K562 (cell line): Measurements from ENCODE around the gene HDAC6. TPM values are rescaled to one million over a fixed set of nuclear protein-coding genes. Genes with fewer than 3 reads are reported as not detected.

ENCODE experiments used
- CBX8 ChIP-seq: fragments of 200-600 bp; sonication (generic); IDR thresholded peaks from 2 replicates; pipeline ENCODE4 v1.6.1; 2012; ENCODE audit warnings: borderline replicate concordance, mixed run types, low read depth, mild to moderate bottlenecking, moderate library complexity, mixed read lengths, low read length, control low read depth, inconsistent platforms; ENCODE audit not compliant: poor library complexity, severe bottlenecking; ENCODE audit errors: extremely low read depth
- CTBP1 ChIP-seq: fragments of 450-650 bp; IDR thresholded peaks from 2 replicates; pipeline ENCODE4 v1.6.1; 2016; ENCODE audit warnings: borderline replicate concordance
- FOXA1 ChIP-seq: fragments of 450-650 bp; IDR thresholded peaks from 2 replicates; pipeline ENCODE4 v1.6.1; 2016; ENCODE audit warnings: mild to moderate bottlenecking, borderline replicate concordance
- KLF13 ChIP-seq: fragments of 450-650 bp; IDR thresholded peaks from 2 replicates; pipeline ENCODE4 v1.6.1; 2016; ENCODE audit warnings: missing genetic modification characterization, low read depth, mild to moderate bottlenecking, missing compliant biosample characterization, moderate library complexity, borderline replicate concordance
- NCOA1 ChIP-seq: fragments of 450-650 bp; IDR thresholded peaks from 2 replicates; pipeline ENCODE4 v1.6.1; 2016; ENCODE audit warnings: low read depth
- TAF9B ChIP-seq: fragments of 450-650 bp; IDR thresholded peaks from 2 replicates; pipeline ENCODE4 v1.6.1; 2018; ENCODE audit warnings: mild to moderate bottlenecking; ENCODE audit not compliant: partially characterized antibody
- ZBTB2 ChIP-seq: fragments of 450-650 bp; IDR thresholded peaks from 2 replicates; pipeline ENCODE4 v1.6.1; 2016; ENCODE audit warnings: antibody characterized with exemption
- ZC3H4 ChIP-seq: sonication (generic); formaldehyde crosslinking; IDR thresholded peaks from 2 replicates; pipeline ENCODE4 v1.9.0; 2021; ENCODE audit warnings: missing genetic modification reagents, borderline replicate concordance
- ZFP1 ChIP-seq: fragments of 450-650 bp; formaldehyde crosslinking; IDR thresholded peaks from 2 replicates; pipeline ENCODE4 v1.4.0; 2020; ENCODE audit warnings: mild to moderate bottlenecking, mixed read lengths
- ZNF280A ChIP-seq: fragments of 450-650 bp; IDR thresholded peaks from 2 replicates; pipeline ENCODE4 v1.6.1; 2018; ENCODE audit warnings: mild to moderate bottlenecking, low read depth; ENCODE audit not compliant: partially characterized antibody
- ZNF316 ChIP-seq: fragments of 450-650 bp; IDR thresholded peaks from 2 replicates; pipeline ENCODE4 v1.6.1; 2016
- ZNF583 ChIP-seq: fragments of 250-450 bp; sonication (Bioruptor Pico); IDR thresholded peaks from 2 replicates; pipeline ENCODE4 v1.4.0; 2020
- ZNF79 ChIP-seq: fragments of 250-450 bp; sonication (Bioruptor Pico); IDR thresholded peaks from 2 replicates; pipeline ENCODE4 v1.4.0; 2020; ENCODE audit warnings: low read depth, mild to moderate bottlenecking, moderate library complexity
- polyA plus RNA-seq, 8 experiments: library from polyadenylated mRNA; depleted of rRNA in 4 of 8; stranded (reverse) in 5 of 8; unstranded in 3 of 8; fragments of >200 nt; fragmentation: Nextera tagmentation in 2 of 8; fragmentation: Illumina TruSeq in 1 of 8; extraction: Ambion mirVana in 2 of 8; extraction: Trizol in 1 of 8; gene quantifications; 2 replicates each; pipeline versions ENCODE4 v1.2.1 to v1.2.3, GENCODE V29; 2011 to 2014; ENCODE audit warnings: inconsistent platforms in 1 of 8, missing spikeins in 1 of 8
- total RNA-seq, 7 experiments: library from RNA; depleted of rRNA in 6 of 7; stranded (reverse); fragments of >200 nt in 6 of 7; fragmentation: Illumina TruSeq in 2 of 7; extraction: Trizol in 2 of 7; gene quantifications; 2 replicates each; pipeline versions ENCODE4 v1.2.1 to v1.2.3, GENCODE V29; 2011 to 2021; ENCODE audit warnings: low replicate concordance in 1 of 7
- TF ChIP-seq, protein P1 (sequence below): fragments of 250-450 bp; sonication (Bioruptor Pico); IDR thresholded peaks from 2 replicates; pipeline ENCODE4 v1.8.0; 2022; ENCODE audit warnings: inconsistent platforms
- TF ChIP-seq, protein P2 (sequence below): fragments of 250-450 bp; sonication (Bioruptor Pico); IDR thresholded peaks from 2 replicates; pipeline ENCODE4 v1.4.0; 2020; ENCODE audit warnings: mild to moderate bottlenecking, moderate library complexity, borderline replicate concordance
- TF ChIP-seq, protein P3 (sequence below): fragments of 250-450 bp; sonication (Bioruptor Pico); IDR thresholded peaks from 2 replicates; pipeline ENCODE4 v1.4.0; 2020; ENCODE audit warnings: mild to moderate bottlenecking, moderate library complexity

HDAC6 gene
- total and polyA plus RNA-seq, 9 of the 15 experiments (the other 6 are each of a cell fraction or from before 2014, with no cell fraction given): 29.9 to 101 (median 71.2) TPM

GRCh38 chrX:48794911-48795515 is 6.9 kb upstream of the HDAC6 start (continued):
- TF ChIP-seq, protein P1, sequence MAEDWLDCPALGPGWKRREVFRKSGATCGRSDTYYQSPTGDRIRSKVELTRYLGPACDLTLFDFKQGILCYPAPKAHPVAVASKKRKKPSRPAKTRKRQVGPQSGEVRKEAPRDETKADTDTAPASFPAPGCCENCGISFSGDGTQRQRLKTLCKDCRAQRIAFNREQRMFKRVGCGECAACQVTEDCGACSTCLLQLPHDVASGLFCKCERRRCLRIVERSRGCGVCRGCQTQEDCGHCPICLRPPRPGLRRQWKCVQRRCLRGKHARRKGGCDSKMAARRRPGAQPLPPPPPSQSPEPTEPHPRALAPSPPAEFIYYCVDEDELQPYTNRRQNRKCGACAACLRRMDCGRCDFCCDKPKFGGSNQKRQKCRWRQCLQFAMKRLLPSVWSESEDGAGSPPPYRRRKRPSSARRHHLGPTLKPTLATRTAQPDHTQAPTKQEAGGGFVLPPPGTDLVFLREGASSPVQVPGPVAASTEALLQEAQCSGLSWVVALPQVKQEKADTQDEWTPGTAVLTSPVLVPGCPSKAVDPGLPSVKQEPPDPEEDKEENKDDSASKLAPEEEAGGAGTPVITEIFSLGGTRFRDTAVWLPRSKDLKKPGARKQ (CRISPR knock-in tag): no peak
- TF ChIP-seq, protein P2, sequence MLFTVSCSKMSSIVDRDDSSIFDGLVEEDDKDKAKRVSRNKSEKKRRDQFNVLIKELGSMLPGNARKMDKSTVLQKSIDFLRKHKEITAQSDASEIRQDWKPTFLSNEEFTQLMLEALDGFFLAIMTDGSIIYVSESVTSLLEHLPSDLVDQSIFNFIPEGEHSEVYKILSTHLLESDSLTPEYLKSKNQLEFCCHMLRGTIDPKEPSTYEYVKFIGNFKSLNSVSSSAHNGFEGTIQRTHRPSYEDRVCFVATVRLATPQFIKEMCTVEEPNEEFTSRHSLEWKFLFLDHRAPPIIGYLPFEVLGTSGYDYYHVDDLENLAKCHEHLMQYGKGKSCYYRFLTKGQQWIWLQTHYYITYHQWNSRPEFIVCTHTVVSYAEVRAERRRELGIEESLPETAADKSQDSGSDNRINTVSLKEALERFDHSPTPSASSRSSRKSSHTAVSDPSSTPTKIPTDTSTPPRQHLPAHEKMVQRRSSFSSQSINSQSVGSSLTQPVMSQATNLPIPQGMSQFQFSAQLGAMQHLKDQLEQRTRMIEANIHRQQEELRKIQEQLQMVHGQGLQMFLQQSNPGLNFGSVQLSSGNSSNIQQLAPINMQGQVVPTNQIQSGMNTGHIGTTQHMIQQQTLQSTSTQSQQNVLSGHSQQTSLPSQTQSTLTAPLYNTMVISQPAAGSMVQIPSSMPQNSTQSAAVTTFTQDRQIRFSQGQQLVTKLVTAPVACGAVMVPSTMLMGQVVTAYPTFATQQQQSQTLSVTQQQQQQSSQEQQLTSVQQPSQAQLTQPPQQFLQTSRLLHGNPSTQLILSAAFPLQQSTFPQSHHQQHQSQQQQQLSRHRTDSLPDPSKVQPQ (CRISPR knock-in tag): no peak
- TF ChIP-seq ZBTB2 (0 out of 2 replicates have a peak, but pooled peaks have one; percentile 42), ZNF79 (CRISPR knock-in tag) (no peak), ZNF316 (no peak), TAF9B (no peak), ZFP1 (CRISPR knock-in tag) (no peak), KLF13 (tag) (no peak), CTBP1 (peak; percentile 65; the same call in 1 of the 2 replicates), ZNF583 (CRISPR knock-in tag) (no peak), NCOA1 (peak; percentile 27; the same call in 1 of the 2 replicates), ZNF280A (no peak), ZC3H4 (CRISPR knock-in tag) (no peak), CBX8 (no peak), FOXA1 (no peak)
- TF ChIP-seq, protein P3, sequence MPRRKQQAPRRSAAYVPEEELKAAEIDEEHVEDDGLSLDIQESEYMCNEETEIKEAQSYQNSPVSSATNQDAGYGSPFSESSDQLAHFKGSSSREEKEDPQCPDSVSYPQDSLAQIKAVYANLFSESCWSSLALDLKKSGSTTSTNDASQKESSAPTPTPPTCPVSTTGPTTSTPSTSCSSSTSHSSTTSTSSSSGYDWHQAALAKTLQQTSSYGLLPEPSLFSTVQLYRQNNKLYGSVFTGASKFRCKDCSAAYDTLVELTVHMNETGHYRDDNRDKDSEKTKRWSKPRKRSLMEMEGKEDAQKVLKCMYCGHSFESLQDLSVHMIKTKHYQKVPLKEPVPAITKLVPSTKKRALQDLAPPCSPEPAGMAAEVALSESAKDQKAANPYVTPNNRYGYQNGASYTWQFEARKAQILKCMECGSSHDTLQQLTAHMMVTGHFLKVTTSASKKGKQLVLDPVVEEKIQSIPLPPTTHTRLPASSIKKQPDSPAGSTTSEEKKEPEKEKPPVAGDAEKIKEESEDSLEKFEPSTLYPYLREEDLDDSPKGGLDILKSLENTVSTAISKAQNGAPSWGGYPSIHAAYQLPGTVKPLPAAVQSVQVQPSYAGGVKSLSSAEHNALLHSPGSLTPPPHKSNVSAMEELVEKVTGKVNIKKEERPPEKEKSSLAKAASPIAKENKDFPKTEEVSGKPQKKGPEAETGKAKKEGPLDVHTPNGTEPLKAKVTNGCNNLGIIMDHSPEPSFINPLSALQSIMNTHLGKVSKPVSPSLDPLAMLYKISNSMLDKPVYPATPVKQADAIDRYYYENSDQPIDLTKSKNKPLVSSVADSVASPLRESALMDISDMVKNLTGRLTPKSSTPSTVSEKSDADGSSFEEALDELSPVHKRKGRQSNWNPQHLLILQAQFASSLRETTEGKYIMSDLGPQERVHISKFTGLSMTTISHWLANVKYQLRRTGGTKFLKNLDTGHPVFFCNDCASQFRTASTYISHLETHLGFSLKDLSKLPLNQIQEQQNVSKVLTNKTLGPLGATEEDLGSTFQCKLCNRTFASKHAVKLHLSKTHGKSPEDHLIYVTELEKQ (CRISPR knock-in tag): no peak
